Measurements from ENCODE around the gene SBK2. TPM values are rescaled to one million over a fixed set of nuclear protein-coding genes. Genes with fewer than 3 reads are reported as not detected.
"Not testable (repeated sequence)": the region's sequence is repeated elsewhere in the genome, so short reads cannot be mapped to it uniquely, and the experiment has no call there.

Gene SBK2
- total RNA-seq, 2 donors from 2014 or later = not detected

DNA sequence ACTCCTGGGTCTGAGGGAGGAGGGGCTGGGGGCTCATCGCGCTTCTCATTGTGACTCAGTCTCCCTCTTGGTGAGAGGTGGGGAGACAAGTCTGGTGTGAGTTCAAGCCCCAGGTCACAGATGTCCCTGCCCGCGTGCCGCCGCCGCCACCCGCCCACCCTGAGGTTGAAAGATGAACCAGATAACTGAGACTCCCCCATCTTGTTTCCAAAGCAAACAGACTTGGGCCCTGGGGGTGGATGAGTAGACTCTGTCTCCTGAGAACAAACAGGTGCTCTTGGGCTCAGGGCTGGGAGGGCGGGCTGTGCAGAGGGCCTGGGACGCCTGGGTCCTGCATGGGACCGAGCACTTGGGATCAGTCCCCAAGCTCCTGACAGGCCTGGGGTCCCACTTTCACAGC is 567 bp downstream of the SBK2 start:
- no peak overlapping the region for H3K4me3 Mint-ChIP-seq
- no peak overlapping the region for H3K27ac Mint-ChIP-seq
- no peak for DNase-seq (ENCODE audit: low spot score)
- no peaks in the 10 kb centered on the region for H3K4me1 Mint-ChIP-seq (ENCODE audit: low read depth in 2 of 2)
- H3K27me3 Mint-ChIP-seq = no peaks in the 10 kb centered on the region
- no peak for ATAC-seq
- H3K36me3 Mint-ChIP-seq = no peaks in the 10 kb centered on the region
- H3K9me3 Mint-ChIP-seq = no peaks in the 10 kb centered on the region

DNA sequence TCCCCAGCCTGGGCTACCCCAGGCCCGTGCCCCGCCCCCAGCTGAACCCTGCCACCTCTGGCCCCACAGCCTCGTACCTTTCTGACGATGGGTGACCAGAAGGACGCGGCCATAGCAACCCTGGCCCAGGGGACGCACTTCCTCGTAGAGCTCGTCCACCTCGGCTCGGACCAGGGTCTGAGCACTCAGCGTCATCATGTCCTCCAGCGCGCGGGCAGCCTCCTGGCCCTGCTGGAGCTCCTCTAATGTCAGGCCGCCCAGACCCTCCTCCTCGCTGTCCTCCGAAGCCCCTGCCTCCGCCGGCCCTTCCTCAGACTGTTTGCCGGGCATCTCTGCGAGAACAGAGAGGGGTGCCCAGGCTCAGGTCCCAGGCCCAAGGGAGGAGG is 975 bp downstream of the SBK2 start:
- DNase-seq (ENCODE audit: low spot score) (no peak), ATAC-seq (no peak)
- Mint-ChIP-seq H3K27ac (no peak overlapping the region), H3K4me3 (no peak overlapping the region), H3K9me3 (no peaks in the 10 kb centered on the region), H3K27me3 (no peaks in the 10 kb centered on the region), H3K4me1 (ENCODE audit: low read depth in 2 of 2) (no peaks in the 10 kb centered on the region), H3K36me3 (no peaks in the 10 kb centered on the region)

DNA sequence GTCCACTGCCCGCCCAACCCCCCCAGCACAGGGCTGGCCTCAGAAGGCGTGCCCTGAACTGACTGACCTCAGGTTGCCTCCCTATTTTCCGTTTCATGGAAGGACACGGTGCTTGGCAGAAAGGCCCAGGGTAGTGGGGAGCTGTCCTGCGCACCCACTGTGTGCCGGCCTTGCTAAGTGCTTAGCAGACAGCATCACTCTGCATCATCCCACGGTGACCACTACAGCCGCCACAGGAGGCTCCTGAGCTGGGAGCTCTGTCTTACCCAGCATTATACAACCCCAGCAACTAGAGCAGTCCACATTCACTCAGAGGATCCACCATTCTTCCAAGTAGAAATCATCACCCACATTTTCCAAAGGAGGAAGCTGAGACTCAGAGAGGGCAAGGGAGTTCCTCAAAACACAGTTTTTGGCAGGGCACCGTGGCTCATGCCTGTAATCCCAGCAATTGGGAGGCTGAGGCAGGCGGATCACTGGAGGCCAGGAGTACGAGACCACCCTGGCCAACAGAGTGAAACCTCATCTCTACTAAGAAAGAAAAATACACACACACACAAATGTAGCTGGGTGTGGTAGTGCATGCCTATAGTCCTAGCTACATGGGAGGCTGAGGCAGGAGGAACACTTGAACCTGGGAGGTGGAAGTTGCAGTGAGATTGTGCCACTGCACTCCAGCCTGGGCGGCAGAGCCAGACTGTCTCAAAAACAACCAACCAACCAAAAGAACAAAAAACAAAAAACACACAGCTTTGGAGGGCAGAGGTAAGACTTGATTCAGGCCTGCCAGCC is 1.6 kb downstream of the SBK2 start:
- DNase-seq (ENCODE audit: low spot score) = no peak
- H3K4me1 Mint-ChIP-seq (ENCODE audit: low read depth in 2 of 2) = no peaks in the 10 kb centered on the region
- H3K4me3 Mint-ChIP-seq = no peak overlapping the region
- no peaks in the 10 kb centered on the region for H3K9me3 Mint-ChIP-seq
- no peak for ATAC-seq
- no peaks in the 10 kb centered on the region for H3K27me3 Mint-ChIP-seq
- H3K27ac Mint-ChIP-seq = no peak overlapping the region
- no peaks in the 10 kb centered on the region for H3K36me3 Mint-ChIP-seq

DNA sequence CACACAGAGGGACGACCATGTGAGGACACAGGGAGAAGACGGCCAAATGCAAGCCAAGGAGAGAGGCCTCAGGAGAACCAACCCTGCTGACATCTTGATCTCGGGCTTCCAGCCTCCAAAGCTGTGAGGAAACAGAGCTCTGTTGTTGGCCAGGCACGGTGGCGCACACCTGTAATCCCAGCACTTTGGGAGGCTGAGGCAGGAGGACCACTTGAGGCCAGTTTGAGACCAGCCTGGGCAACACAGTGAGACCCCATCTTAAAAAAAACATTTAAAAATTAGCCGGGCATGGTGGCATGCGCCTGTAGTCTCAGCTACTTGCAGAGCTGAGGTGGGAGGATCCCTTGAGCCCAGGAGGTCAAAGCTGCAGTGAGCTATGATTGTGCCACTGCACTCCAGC is 2.7 kb downstream of the SBK2 start:
- ATAC-seq; H3K27me3 Mint-ChIP-seq; H3K36me3 Mint-ChIP-seq; DNase-seq (ENCODE audit: low spot score); H3K4me1 Mint-ChIP-seq (ENCODE audit: low read depth in 2 of 2); H3K27ac Mint-ChIP-seq; H3K9me3 Mint-ChIP-seq; H3K4me3 Mint-ChIP-seq: not testable (repeated sequence)

DNA sequence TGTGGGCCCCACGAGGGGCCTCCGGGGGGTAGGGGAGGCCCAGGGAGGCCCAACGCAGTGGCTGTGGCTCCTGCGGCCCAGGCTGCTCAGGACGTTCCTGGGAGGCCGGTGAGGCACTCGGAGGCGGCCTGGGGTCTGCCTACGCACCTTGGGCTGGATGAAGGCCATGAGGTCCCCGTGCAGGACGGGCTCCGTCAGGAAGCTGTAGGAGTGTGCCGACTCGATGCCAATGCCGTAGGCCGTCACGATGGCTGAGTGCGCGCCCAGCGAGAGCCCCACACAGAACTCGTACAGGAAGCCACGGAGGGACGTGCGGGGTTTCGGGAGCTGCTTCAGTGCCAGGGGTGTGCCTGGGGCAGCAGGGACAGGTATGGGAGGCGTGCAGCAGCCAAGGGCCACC is 5.9 kb downstream of the SBK2 start:
- Mint-ChIP-seq H3K27ac (no peak overlapping the region), H3K4me3 (no peak overlapping the region), H3K27me3 (no peaks in the 10 kb centered on the region), H3K36me3 (no peaks in the 10 kb centered on the region), H3K9me3 (no peaks in the 10 kb centered on the region), H3K4me1 (ENCODE audit: low read depth in 2 of 2) (no peaks in the 10 kb centered on the region)
- DNase-seq (ENCODE audit: low spot score) (no peak), ATAC-seq (no peak)

DNA sequence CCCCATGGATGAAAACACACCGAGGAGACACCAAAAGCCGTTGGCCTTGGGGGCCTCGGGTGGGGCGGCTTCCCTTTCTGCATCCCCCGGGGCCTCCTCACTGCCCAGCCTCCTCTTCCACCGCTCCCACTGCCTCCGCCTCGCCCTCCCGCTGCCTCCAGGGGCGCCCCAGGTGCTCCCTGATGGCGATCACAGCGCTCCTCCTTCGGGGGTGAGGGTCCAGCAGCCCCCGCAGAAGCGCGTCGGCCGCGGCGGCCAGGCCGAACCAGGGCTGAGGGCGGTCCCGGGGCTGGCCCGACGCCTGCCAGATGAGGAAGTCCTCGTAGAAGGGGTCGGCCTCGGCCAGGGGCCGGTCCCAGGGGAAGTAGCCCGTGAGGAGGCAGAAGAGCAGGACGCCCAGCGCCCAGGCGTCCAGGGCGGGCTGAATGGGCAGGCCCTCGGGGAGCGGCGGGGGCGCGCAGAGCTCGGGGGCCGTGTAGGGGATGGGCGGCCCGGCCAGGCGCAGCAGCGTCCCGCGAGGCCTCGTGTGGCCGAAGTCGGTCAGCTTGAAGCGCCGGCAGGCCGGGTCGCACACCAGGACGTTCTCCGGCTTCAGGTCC is 7.2 kb downstream of the SBK2 start:
- no peak for ATAC-seq

DNA sequence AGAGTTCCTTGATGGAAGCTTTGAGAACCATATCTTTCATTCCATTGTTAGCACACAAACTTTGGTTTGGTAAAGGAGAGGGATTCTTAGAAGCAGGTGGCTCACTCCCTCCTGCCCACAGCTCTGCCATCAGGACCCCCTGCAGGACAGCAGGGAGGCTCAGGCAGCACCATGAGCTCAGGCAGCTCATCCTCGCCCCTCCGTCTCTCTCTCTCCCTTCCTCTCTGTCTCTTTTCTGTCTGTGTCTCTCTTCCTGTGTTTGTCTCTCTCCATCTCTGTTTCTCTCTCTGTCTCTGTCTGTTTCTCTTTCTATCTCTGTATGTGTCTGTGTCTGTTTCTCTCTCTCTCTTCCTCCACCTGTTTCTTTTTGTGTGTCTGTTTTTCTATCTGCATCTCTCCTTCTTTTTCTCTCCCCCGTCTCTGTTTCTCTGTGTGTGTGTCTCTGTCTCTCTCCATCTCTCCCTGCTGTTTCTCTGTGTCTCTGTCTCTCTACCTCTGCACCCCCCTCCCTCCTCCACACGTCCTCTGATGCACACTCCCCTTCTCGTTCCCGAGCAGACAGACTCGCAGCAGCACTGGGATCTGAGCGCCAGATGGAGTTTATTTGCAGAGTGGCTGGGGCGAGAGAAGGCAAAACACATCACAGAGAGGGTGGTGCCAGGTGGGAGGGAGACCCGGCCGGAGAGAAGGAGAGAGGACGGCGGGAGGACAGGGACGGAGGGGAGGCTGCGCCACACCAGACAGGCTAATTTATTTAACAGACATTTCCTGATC is 8.7 kb downstream of the SBK2 start:
- H3K27ac Mint-ChIP-seq = no peak overlapping the region
- no peak for DNase-seq (ENCODE audit: low spot score)
- H3K36me3 Mint-ChIP-seq = no peaks in the 10 kb centered on the region
- no peak overlapping the region for H3K4me3 Mint-ChIP-seq
- H3K9me3 Mint-ChIP-seq = no peaks in the 10 kb centered on the region
- no peaks in the 10 kb centered on the region for H3K4me1 Mint-ChIP-seq (ENCODE audit: low read depth in 2 of 2)
- peaks cover 0 to 3% of the 10 kb centered on the region in 2 donors for H3K27me3 Mint-ChIP-seq
- no peak for ATAC-seq

More for the DNA sequence above, 7.2 kb downstream of the SBK2 start:
- Mint-ChIP-seq H3K27ac (no peak overlapping the region), H3K4me3 (no peak overlapping the region), H3K9me3 (no peaks in the 10 kb centered on the region), H3K36me3 (no peaks in the 10 kb centered on the region), H3K27me3 (peaks cover 0 to 3% of the 10 kb centered on the region in 2 donors), H3K4me1 (ENCODE audit: low read depth in 2 of 2) (no peaks in the 10 kb centered on the region)
- no peak for DNase-seq (ENCODE audit: low spot score)

DNA sequence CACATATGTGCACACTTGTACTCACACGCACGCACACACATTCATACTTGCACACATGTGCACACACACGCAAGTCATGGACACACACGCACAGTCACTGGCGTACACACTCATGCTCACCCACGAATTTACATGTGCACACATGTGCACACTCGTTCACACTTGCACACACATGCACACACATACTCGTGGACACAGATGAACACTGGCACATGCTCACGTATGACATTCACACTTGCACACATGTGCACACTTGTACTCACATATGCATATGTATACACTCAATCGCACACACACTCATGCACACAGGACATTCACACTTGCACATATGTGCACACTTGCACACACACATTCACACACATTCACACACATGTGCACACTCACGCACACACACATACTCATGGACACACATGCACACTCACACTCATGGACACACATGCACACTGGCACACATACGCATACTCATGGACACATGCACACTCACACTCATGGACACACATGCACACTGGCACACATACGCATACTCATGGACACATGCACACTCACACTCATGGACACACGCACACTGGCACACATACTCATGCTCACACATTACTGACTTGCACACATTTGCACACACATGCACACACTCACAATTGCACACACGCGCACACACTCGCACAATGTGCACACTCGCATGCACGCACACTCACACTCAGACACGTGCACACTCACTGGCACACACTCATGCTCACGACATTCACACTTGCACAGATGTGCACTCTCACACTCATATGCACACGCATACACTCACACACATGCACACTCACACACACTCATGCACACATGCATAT is 9.5 kb downstream of the SBK2 start:
- ATAC-seq = no peak
- no peak overlapping the region for H3K4me3 Mint-ChIP-seq

DNA sequence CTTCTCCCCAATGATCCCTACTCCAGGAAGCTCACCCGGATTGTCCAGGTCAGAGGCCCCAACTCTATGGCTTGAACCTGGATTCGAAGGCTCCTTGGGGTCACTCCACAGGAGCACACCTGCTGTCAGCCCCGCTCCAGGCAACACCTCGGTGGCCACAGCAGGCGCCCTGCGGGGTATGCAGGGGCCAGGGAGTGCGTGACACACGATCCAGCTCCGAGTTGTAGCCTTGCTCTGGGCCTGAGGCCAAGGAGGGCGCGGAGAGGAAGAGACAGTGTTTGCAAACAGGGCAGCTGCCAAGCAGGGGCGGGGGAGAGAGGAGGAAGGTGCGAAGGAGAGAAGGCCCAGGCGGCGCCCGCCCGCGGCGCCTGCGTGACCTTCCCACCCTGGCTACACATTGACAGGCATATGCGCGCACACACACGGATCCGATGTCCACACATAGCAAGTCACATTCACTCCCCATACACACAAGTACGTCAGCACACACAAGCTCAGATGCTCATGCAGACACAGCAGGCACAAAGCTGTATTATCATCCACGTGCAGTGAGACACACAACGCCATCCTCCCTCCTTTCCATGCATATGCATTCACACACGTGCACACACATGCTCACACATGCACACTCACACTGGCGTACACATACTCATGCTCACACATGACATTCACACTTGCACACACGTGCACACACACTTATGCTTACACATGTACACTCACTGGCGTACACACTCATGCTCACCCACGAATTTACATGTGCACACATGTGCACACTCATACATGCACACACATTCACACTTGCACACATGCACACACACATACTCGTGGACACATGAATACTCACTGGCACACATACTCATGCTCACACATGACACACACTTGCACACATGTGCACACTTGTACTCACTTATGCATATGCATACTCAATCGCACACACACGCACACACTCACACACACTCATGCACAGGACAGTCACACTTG is 10.4 kb downstream of the SBK2 start:
- Mint-ChIP-seq H3K36me3 (no peaks in the 10 kb centered on the region), H3K27ac (no peak overlapping the region), H3K27me3 (peaks cover 0 to 3% of the 10 kb centered on the region in 2 donors), H3K4me1 (ENCODE audit: low read depth in 2 of 2) (no peaks in the 10 kb centered on the region), H3K9me3 (no peaks in the 10 kb centered on the region), H3K4me3 (no peak overlapping the region)
- DNase-seq (ENCODE audit: low spot score) (no peak), ATAC-seq (peak; percentile 45 to 48)

More for the DNA sequence above, 9.5 kb downstream of the SBK2 start:
- Mint-ChIP-seq H3K36me3 (no peaks in the 10 kb centered on the region), H3K27ac (no peak overlapping the region), H3K27me3 (peaks cover 0 to 3% of the 10 kb centered on the region in 2 donors), H3K4me1 (ENCODE audit: low read depth in 2 of 2) (no peaks in the 10 kb centered on the region), H3K9me3 (no peaks in the 10 kb centered on the region)
- no peak for DNase-seq (ENCODE audit: low spot score)

DNA sequence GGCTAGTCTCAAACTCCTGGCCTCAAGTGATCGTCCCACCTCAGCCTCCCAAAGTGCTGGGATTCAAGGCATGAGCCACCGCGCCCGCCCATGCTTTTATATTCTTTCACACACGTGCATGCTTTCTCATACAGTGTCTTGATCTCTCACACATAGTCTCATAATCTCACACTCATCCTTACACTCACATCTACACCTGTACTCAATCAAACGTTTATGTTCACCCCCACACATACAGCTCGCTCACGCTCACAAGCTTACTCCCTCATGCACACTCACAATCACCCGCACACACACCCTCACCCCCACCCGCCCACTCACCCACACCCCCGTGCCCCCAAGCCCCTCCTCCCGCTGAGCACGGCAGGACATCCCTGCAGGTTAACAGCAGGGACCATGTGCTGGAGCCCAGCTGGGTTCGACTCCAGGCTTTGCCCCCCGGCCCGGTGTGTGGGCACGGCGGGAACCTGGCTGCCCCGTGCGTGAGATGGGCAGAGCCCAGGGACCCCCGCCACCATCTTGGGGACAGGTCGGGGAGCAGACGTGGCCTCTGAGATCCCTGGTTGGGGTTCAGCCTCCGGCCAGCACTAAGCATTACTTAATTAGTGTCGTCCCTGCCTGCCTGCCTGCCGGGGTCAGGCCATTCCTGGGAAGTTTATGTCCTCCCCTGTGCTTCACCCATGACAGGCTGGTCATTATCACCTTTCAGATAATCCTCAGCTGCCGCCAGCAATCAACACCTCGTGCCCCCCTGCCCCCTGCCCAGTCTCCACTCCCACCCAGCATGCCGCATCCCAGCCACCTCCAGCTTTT is 11.4 kb downstream of the SBK2 start:
- Mint-ChIP-seq H3K4me3 (no peak overlapping the region), H3K4me1 (ENCODE audit: low read depth in 2 of 2) (no peaks in the 10 kb centered on the region), H3K27ac (no peak overlapping the region), H3K27me3 (peaks cover 0 to 3% of the 10 kb centered on the region in 2 donors), H3K36me3 (no peaks in the 10 kb centered on the region), H3K9me3 (no peaks in the 10 kb centered on the region)
- ATAC-seq = no peak
- no peak for DNase-seq (ENCODE audit: low spot score)

DNA sequence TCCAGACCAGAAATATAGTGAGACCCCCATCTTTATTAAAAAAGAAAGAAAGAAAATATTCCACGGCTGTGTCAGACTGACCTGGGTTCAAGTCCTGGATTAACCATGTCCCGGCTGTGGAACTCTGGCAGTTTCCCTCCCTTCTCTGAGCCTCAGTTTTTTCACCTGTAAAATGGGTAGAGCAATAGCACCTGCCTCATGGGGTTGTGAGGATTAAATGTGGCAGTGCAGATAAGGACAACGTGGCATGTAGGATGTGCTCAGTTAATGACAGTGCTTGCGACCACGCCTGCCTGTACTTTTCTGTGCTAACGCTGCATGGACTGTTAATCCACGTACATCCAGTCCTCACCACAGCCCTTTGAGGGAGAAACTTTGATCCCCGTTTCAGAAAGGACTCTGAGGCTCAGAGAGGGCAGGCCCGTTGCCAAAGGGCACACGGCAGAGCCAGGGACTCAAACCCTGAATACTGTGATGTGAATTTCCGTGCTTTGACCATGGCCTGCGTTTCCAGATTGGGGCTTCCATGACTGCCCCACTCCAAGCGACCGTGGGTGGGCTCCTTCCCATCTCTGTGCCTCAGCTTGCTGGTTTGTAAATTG is 16.1 kb downstream of the SBK2 start:
- no peak overlapping the region for H3K4me3 Mint-ChIP-seq
- H3K27ac Mint-ChIP-seq = no peak overlapping the region
- H3K9me3 Mint-ChIP-seq = no peaks in the 10 kb centered on the region
- H3K4me1 Mint-ChIP-seq (ENCODE audit: low read depth in 2 of 2) = no peaks in the 10 kb centered on the region
- no peaks in the 10 kb centered on the region for H3K36me3 Mint-ChIP-seq
- no peak for ATAC-seq
- H3K27me3 Mint-ChIP-seq = peaks cover 0 to 3% of the 10 kb centered on the region in 2 donors
- no peak for DNase-seq (ENCODE audit: low spot score)

All from natural killer cell treated with Interleukin-12 subunit alpha and Interleukin-12 subunit beta and Interleukin-15 and Interleukin-18, amount 100 ng/mL, for 72 hours (primary cell).